ENCODE data around the gene ATP6V1D.

DNA sequence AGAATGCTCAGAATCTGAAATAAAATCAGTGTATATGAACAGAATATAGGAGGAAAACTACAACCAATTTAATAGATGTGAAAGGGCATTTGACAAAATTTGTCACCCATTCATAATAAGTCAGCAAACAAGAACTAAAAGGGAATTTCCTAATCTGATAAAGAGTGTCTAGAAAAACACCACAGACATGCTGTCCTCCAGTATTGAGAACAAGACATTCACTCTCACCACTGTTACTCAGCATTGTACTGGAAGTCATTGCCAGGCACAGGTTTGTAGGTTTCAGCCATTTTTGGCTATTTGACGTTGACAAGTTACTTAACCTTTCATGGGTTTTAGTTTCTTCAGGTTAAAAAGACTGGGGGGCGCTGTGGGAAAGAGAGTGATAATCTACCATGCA is 13.7 kb upstream of the ATP6V1D start:
- peak in 1 of 2 experiments; percentile 15; a peak in 1 of 4 replicates for TF ChIP-seq CTCF (conservative IDR thresholded peaks at IDR 0.05; ENCODE audit: low read depth in 2 of 2)
- no peak for TF ChIP-seq POLR2AphosphoS5 (IDR thresholded peaks at IDR 0.05; ENCODE audit: low read depth)
- TF ChIP-seq, protein P1, sequence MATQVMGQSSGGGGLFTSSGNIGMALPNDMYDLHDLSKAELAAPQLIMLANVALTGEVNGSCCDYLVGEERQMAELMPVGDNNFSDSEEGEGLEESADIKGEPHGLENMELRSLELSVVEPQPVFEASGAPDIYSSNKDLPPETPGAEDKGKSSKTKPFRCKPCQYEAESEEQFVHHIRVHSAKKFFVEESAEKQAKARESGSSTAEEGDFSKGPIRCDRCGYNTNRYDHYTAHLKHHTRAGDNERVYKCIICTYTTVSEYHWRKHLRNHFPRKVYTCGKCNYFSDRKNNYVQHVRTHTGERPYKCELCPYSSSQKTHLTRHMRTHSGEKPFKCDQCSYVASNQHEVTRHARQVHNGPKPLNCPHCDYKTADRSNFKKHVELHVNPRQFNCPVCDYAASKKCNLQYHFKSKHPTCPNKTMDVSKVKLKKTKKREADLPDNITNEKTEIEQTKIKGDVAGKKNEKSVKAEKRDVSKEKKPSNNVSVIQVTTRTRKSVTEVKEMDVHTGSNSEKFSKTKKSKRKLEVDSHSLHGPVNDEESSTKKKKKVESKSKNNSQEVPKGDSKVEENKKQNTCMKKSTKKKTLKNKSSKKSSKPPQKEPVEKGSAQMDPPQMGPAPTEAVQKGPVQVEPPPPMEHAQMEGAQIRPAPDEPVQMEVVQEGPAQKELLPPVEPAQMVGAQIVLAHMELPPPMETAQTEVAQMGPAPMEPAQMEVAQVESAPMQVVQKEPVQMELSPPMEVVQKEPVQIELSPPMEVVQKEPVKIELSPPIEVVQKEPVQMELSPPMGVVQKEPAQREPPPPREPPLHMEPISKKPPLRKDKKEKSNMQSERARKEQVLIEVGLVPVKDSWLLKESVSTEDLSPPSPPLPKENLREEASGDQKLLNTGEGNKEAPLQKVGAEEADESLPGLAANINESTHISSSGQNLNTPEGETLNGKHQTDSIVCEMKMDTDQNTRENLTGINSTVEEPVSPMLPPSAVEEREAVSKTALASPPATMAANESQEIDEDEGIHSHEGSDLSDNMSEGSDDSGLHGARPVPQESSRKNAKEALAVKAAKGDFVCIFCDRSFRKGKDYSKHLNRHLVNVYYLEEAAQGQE (IDR thresholded peaks at IDR 0.05; ENCODE audit: unreplicated experiment): no peak

Measured in GM23338 (cell line).